Ramos (cell line): ENCODE data around the gene FOXE3.
"Not testable (repeated sequence)": the region's sequence is repeated elsewhere in the genome, so short reads cannot be mapped to it uniquely, and the experiment has no call there.

Experiments used
- in situ Hi-C: fragments of 300-500 bp; cut with MboI; formaldehyde crosslinking; loops from one replicate; pipeline ENCODE4 v1.14.3; 2022; ENCODE audit warnings: low sequenced_read_pairs; ENCODE audit not compliant: unreplicated experiment

FOXE3 gene

DNA sequence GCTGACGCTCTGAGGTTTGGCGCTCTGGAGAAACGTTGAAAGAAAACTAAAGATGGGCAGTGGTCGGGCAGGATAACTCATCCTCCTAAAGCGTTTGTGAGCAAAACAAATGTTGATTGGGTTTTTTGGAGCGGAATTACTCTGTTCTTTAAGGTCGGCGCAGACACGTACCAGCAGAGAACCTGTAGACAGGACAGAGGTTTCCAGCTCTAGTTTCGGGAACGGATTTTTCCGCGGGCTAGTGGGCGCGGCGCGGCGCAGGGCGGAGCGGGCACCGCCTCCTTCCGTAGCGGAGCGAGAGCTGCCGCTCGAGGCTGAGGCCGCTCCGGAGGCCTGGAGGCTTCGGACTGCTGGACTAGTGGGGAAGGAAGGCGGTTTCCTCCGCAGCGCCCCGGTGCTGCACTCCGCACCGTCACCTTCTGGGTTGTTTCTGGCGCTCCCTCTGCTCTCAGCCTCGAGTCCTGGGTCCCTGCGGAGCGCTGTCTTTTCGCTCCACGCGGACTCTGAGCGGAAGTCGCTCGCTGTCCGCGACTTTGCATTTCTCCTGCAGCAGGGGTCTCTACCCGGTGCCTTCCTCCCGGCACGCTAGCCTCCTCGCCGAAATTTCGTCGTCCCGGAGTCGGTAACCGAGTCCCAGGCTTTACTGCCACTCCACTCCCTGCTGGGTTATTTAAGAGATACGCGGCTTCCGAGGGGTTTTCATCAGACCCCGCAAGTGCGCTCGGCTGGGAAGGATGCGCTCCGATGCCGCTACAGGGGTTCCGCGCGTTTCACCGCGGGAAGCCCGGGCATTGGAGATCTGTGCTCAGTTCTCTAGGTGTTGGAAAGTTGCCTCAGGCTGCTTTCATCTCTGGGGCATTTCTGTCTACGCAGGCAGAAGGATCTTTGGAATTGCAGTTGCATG lies 28.7 kb downstream of the FOXE3 start:
- in situ Hi-C loops: no loop called here

DNA sequence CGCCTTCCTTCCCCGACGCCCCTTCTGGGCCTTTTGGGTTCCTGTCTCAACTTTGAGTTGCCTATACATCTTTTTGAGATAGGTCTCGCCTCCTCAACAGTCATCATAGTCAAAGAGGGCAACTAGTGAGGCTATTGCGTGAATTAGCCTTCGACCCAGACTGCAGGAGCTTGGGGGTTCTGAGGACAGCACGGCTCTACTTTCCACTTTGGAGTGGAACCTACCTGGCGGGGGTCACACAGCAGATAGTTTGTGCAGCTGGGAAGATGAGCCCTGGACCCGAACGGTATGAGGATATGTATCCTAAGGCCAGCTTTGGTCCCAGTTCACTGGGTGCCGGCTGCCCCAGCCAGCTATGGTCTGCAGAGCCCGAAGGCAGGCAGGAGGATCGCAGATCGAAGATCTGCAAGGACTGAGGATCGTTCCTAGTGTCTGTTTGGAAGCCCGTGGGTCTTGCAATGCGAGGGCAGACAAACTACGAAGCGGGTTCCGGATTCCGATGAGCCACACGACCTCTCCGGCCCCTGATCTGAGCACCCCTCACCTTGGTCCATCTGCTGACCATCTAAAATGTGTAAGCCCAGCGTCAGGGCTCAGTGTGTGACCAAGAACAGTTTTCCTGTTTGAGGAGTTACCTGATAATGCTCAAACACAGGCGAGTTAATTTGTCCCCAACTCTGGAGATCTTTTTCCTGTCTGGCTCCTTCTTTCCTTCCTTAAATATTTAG lies 29.9 kb downstream of the FOXE3 start:
- in situ Hi-C loops: no loop called here

DNA sequence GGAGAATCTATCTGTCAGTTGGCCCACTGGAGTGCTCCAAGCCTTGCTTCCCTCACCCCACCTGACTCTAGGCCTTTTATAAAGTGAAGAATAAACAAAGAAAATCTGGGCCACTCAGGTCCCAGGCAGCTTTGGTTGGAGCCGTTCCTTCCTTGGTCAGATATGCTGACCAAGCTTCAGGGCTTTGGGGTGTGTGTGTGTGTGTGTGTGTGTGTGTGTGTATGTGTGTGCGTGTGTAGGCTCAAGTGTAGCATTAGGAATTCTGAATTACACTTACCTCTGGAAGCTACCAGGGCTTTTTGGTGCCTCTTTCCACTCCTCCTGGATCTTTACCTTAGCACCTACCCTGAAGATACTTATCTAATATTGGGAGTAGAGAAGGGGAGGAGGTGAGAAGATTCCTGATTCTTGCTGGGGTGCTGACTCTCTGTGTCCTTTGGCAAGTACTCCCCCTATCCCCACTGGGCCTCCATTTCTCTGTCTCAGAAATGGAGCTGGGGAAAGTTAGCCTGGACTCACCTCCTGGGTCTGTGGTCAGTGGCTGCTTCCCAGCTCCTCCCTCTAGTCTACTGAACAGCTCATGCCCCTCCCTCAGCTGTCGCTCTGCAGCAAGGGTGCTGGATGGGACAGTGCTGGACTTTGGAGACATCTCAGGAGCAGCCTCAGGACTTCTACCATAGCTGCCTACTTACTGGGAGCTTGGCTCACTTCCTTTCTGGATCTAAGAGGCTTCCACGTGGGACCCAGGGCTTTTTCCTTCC lies 32.6 kb downstream of the FOXE3 start:
- in situ Hi-C loops: no loop called here

DNA sequence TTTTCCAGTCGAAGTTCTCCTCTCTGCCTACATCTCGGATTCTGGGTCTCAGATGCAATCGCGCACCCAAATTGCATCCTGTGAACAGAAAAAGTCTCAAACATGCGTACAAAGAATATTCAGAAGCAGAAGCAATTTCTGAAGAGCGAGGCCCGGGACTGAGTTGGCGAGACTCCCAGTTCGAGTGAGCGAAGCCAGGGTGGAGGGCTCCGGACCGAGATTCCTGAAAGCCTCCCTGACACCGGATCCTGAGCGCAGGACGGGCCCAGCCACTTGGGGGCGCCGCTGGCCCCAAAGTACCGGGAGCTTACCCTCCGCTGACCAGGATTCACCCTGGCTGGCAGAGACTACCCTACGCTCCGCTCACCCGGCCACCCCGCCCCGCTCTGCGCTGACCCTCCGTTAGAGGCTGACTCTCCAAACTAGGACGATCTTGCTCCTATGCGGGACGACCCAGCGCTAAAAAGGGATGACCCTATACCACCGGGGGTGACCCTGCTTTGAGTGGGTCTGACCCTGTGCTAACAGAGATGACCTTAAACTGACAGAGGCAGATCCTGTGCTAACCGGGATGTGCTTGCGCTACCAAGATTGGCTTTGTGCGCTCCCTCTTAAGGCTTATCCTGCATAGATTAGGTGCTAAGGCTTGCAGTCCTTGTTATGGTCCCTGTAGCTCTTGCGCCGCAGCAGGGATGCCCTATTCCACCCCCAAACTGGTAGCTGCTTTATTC lies 33.9 kb downstream of the FOXE3 start:
- in situ Hi-C loops: no loop called here

DNA sequence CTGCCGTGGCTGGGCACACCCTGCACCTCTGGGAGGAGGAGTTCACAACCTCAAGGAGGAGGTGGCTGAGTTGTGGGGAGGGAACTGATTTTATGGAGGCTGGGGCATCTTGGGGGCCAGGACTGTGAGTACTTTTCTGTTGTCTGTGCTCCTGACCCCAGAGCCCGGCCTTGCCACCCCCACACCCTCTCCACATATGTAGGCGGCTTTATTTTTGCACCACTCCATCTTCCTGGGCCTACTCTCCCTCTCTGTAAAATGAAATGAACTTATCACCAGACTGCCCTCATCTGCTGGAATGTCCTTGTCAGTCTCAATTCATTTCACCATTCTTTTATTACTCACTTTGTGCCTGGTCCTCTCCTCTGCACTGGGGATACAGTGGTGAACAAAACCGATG lies 34.5 kb downstream of the FOXE3 start:
- in situ Hi-C loops: no loop called here

DNA sequence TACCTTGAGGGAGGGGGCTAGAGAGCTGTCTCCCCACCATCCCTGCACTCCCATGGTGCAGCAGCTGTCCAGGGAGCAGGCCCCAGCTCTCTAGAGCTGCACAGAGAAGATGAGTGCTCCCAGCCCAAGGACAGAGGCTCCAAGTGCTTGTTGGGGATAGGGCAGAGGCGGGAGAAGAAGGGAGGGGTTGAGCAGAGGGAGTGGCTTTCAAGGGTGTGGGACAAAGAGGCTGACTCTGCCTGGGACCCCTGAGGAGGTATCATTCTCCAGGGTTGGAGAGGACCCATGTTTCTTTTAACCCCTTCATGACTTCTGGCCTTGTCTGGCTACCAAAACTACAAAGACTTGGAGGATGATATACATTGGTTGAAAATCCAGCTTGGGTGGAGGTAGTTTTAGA lies 36.3 kb downstream of the FOXE3 start:
- in situ Hi-C loops: no loop called here

DNA sequence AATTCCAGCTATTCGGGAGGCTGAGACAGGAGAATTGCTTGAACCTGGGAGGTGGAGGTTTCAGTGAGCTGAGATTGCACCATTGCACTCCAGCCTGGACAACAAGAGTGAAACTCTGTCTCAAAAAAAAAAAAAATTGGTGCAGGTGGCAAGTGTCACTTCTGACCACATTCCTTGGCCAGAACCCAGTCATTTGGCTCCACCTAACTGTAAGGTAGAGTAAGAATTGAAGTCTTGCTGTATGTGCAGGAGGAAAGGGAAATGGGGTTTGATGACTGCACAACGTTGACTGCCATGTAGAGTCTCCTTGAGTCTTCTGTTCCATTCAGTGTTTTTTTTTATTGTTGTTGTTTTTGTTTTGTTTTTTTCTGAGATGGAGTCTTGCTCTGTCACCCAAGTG lies 37.8 kb downstream of the FOXE3 start:
- in situ Hi-C loops: not testable (repeated sequence)

DNA sequence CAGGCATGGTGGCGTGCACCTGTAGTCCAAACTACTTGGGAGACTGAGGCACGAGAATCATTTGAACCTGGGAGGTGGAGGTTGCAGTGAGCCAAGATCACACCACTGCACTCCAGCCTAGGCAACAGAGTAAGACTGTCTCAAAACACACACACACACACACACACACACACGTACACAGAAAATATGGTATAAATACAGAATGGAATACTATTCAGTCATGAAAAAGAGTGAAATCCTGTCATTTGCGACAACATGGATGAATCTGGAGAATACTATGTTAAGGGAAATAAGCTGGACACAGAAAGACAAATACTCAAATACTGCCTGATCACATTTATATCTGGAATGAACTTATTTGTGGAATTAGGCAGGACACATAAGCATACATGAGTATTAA lies 40.2 kb downstream of the FOXE3 start:
- in situ Hi-C loops: no loop called here

DNA sequence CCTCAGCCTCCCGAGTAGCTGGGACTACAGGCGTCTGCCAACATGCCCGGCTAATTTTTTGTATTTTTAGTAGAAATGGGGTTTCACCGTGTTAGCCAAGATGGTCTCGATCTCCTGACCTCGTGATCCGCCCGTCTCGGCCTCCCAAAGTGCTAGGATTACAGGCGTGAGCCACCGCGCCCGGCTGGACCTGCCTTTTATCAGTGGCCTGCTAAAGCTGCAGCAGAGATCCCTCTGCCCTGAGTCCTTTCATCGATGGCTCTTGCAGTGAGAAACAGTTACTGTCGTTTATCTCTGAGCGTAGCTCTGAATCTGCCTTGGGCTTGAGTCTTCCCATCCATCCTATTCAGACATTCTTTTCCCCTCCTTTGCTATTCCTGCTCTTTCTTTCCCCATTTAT lies 41.5 kb downstream of the FOXE3 start:
- in situ Hi-C loops: not testable (repeated sequence)

DNA sequence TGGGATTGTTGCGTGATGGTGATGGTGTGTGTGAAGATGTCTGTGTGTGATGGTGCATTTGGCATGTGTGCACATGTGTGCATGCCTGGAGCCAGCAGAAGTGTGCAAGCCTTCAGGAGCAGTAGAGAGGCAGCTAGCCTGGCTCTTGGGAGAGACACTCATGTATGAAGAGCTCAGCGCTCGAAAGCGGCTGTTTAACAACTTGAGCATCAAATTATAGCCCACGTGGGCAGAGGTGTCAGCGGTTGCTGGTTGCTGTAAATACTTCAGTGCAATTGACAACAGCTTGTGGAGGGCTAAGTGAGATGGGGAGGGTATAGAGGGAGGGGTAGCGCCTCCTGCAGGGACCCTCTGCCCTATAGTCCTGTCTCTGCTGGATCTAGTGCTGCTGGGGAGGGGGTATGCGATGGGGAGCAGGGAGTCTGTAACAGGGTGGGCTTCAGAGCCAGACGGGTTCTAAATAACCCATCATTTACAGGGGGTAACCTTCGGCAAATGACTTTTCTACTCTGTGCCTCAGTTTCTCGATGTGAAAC lies 43.2 kb downstream of the FOXE3 start:
- in situ Hi-C loops: no loop called here

DNA sequence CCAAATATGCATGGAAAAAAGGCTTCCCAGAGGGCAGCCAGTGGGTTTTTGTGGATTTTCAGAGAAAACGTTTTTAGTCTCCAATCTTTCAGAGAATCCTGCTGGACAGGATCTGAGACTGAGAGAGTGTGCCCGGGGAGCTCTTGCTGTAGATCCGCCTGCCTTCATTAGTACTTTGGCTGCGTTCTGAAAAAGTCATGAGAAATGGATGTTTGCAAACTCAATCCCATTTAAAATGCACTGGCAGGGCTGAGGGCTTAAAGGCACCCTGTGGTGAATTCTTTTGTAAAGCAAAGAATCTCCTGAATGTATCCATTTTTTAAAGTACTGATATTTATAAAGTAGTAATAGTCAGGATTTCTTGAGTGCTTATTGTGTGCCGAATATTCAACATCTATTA lies 44.0 kb downstream of the FOXE3 start:
- in situ Hi-C loops: no loop called here

DNA sequence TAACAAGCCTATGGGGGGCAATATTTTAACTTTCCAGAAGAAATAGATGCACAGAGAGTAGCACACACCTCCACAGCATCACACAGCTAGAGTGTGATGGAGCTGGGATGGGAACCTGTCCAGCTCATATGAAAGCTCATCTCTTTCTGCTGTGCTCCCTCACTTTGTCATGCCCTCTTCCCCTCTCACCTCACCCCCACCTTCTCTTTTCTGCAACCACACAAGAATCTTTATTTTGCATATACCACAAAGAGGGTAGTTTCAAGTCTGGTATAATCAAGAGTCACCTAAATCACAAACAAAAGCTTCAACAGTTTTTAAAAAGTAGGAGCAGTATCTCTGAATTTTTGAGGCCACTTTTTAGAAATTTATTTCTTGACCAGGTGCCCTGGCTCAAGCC lies 44.4 kb downstream of the FOXE3 start:
- in situ Hi-C loops: no loop called here

DNA sequence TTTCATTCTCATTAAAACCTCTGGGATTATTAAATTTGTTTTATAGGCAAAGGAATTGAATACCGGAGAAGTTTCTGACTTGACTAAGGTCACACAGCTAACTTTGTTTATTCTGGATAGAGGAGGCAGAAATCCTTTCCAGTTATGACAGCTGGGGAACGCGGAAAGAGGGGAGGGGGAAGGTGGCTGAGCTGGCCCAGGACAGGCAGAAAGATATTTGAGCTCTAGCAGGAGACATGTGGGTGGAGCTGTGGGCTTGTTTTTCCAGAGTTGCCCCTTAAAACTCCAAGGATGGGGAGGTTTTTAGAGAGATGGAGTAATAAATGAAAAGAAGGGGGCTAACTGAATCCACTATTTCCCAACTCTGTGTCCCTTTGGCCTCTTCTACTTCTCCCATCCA lies 49.5 kb downstream of the FOXE3 start:
- in situ Hi-C loops: no loop called here
